HG02642 (cell line): ENCODE data around the gene RHOD.

Experiments used
- ATAC-seq: cut with Tn5 transposase; IDR thresholded peaks from one replicate; pipeline ENCODE4 v1.9.1; 2021; ENCODE audit warnings: mild to moderate bottlenecking; ENCODE audit not compliant: unreplicated experiment, poor library complexity

RHOD gene

GRCh38 chr11:67056267-67057204 lies at the start of gene RHOD:
Gene RHOD, plus strand, starts transcription at chr11:67056847. Its CDS starts 56 bp downstream, at chr11:67056903.
- ATAC-seq, result no peak

- no peak for ATAC-seq
Observed at GRCh38 chr11:67007126-67007525, 49.5 kb upstream of the RHOD start.

- ATAC-seq, result no peak
Observed at GRCh38 chr11:67010296-67010905, 46.2 kb upstream of the RHOD start.

GRCh38 chr11:67013511-67014045 lies 43.1 kb upstream of the RHOD start:
- ATAC-seq, result no peak

GRCh38 chr11:67014343-67014742 lies 42.3 kb upstream of the RHOD start:
- no peak for ATAC-seq

- no peak for ATAC-seq
Observed at GRCh38 chr11:67015048-67015447, 41.6 kb upstream of the RHOD start.

GRCh38 chr11:67016550-67016949 lies 40.1 kb upstream of the RHOD start:
- ATAC-seq, result no peak

- ATAC-seq, result no peak
Observed at GRCh38 chr11:67020949-67021348, 35.7 kb upstream of the RHOD start.

GRCh38 chr11:67022341-67022933 lies 34.2 kb upstream of the RHOD start:
- ATAC-seq, result no peak

- ATAC-seq, result no peak
Observed at GRCh38 chr11:67022961-67023956, 33.4 kb upstream of the RHOD start, which contains the start of gene SYT12. Gene SYT12, plus strand, starts transcription at chr11:67023134. Its CDS starts 7,011 bp downstream, at chr11:67030145.

- ATAC-seq, result no peak
Observed at GRCh38 chr11:67023957-67024353, 32.7 kb upstream of the RHOD start.

GRCh38 chr11:67024410-67024809 lies 32.2 kb upstream of the RHOD start:
- no peak for ATAC-seq

- no peak for ATAC-seq
Observed at GRCh38 chr11:67024966-67025365, 31.7 kb upstream of the RHOD start.

- no peak for ATAC-seq
Observed at GRCh38 chr11:67025750-67026149, 30.9 kb upstream of the RHOD start.

GRCh38 chr11:67026941-67027340 lies 29.7 kb upstream of the RHOD start:
- ATAC-seq, result no peak

GRCh38 chr11:67027483-67027930 lies 29.1 kb upstream of the RHOD start:
- no peak for ATAC-seq

GRCh38 chr11:67027943-67028542 lies 28.6 kb upstream of the RHOD start:
- ATAC-seq, result peak; percentile 50

- no peak for ATAC-seq
Observed at GRCh38 chr11:67029146-67029545, 27.5 kb upstream of the RHOD start.

GRCh38 chr11:67030976-67031375 lies 25.7 kb upstream of the RHOD start:
- no peak for ATAC-seq
